Uterus (tissue), 4 donors: ENCODE measurements around the gene DSE. TPM values are rescaled to one million over a fixed set of nuclear protein-coding genes. Genes with fewer than 3 reads are reported as not detected.

Experiments used
- DNase-seq, 2 donors: peaks; one replicate each; pipeline ENCODE4 v3.0.0-alpha.2; 2019 to 2020
- H3K27ac ChIP-seq, 2 donors: fragments of 200-600 bp; sonication (generic); 1 replicate in 1 of 2; 2 replicates in 1 of 2; pipeline ENCODE4 v1.5.1; 2016 to 2018
- H3K27me3 ChIP-seq, 2 donors: fragments of 200-600 bp; sonication (generic); one replicate each; pipeline ENCODE4 v1.5.1; 2018 to 2019; ENCODE audit warnings: control low read depth in 1 of 2
- H3K36me3 ChIP-seq, 2 donors: fragments of 200-600 bp; sonication (generic); one replicate each; pipeline ENCODE4 v1.5.1; 2019; ENCODE audit warnings: control low read depth in 1 of 2
- H3K4me1 ChIP-seq, 2 donors: fragments of 200-600 bp; sonication (generic); one replicate each; pipeline ENCODE4 v1.5.1; 2018 to 2019; ENCODE audit warnings: control low read depth in 1 of 2
- H3K4me3 ChIP-seq, 2 donors: fragments of 200-600 bp; sonication (generic); 1 replicate in 1 of 2; 2 replicates in 1 of 2; pipeline ENCODE4 v1.5.1; 2018 to 2019; ENCODE audit warnings: mild to moderate bottlenecking in 1 of 2
- H3K9me3 ChIP-seq, 2 donors: fragments of 200-600 bp; sonication (generic); one replicate each; pipeline ENCODE4 v1.5.1; 2019; ENCODE audit warnings: control low read depth in 1 of 2
- CTCF ChIP-seq, 4 experiments: fragments of 200-600 bp in 2 of 4; fragments of 450-650 bp in 2 of 4; sonication (generic) in 2 of 4; IDR thresholded peaks; one replicate each; pipeline ENCODE4 v1.5.1; 2016 to 2019; ENCODE audit warnings: antibody characterized with exemption in 4 of 4, mild to moderate bottlenecking in 2 of 4, moderate library complexity in 1 of 4
- POLR2A ChIP-seq, 2 donors: fragments of 450-650 bp; IDR thresholded peaks; one replicate each; pipeline ENCODE4 v1.6.1; 2016; ENCODE audit warnings: antibody characterized with exemption in 2 of 2, mild to moderate bottlenecking in 1 of 2, moderate library complexity in 1 of 2
- intact Hi-C: fragments of 100-400 bp; cut with DNase I; formaldehyde crosslinking; loops from one replicate; pipeline ENCODE4 v1.15.1; 2023; ENCODE audit warnings: low total_unique reads
- total RNA-seq, 4 donors: library from RNA; depleted of rRNA in 3 of 4; stranded (reverse); fragments of >200 nt in 3 of 4; gene quantifications; one replicate each; pipeline versions ENCODE4 v1.1.0 to v1.2.4, GENCODE V29; 2014 to 2023
- donor health status: DM: yes; HTN: yes; CAD: no.

The DSE gene
- total RNA-seq, 4 donors from 2014 or later, result 21.3 to 84.0 (median 42.3) TPM

GRCh38 chr6:116362276-116362675 is 8.5 kb upstream of the DSE start:
- no peaks in the 10 kb centered on the region for H3K9me3 ChIP-seq

GRCh38 chr6:116363759-116364158 is 7.0 kb upstream of the DSE start:
- Histone ChIP-seq H3K4me3 (no peak overlapping the region), H3K36me3 (no peaks in the 10 kb centered on the region), H3K4me1 (no peaks in the 10 kb centered on the region), H3K27ac (no peak overlapping the region), H3K9me3 (no peaks in the 10 kb centered on the region), H3K27me3 (no peaks in the 10 kb centered on the region)
- TF ChIP-seq CTCF (IDR thresholded peaks at IDR 0.05) (no peak), POLR2A (IDR thresholded peaks at IDR 0.05) (no peak)
- intact Hi-C loops, result no loop called here
- DNase-seq, result no peak

More at GRCh38 chr6:116362276-116362675, 8.5 kb upstream of the DSE start:
- no peak for DNase-seq
- H3K4me1 ChIP-seq, result no peaks in the 10 kb centered on the region
- H3K4me3 ChIP-seq, result no peak overlapping the region
- intact Hi-C loops, result no loop called here
- TF ChIP-seq CTCF (IDR thresholded peaks at IDR 0.05) (no peak), POLR2A (IDR thresholded peaks at IDR 0.05) (no peak)
- H3K36me3 ChIP-seq, result no peaks in the 10 kb centered on the region
- H3K27ac ChIP-seq, result no peak overlapping the region
- no peaks in the 10 kb centered on the region for H3K27me3 ChIP-seq

GRCh38 chr6:116364321-116364720 is 6.4 kb upstream of the DSE start:
- H3K27me3 ChIP-seq, result no peaks in the 10 kb centered on the region
- H3K27ac ChIP-seq, result no peak overlapping the region
- H3K36me3 ChIP-seq, result no peaks in the 10 kb centered on the region
- no peaks in the 10 kb centered on the region for H3K9me3 ChIP-seq
- TF ChIP-seq POLR2A (IDR thresholded peaks at IDR 0.05) (no peak), CTCF (IDR thresholded peaks at IDR 0.05) (no peak)
- no peak overlapping the region for H3K4me3 ChIP-seq
- DNase-seq, result no peak
- no peaks in the 10 kb centered on the region for H3K4me1 ChIP-seq
- intact Hi-C loops, result no loop called here

- Histone ChIP-seq H3K9me3 (no peaks in the 10 kb centered on the region), H3K4me1 (no peaks in the 10 kb centered on the region), H3K4me3 (no peak overlapping the region), H3K36me3 (no peaks in the 10 kb centered on the region), H3K27ac (no peak overlapping the region), H3K27me3 (no peaks in the 10 kb centered on the region)
- no peak for DNase-seq
- intact Hi-C loops, result no loop called here
- no peak for TF ChIP-seq POLR2A (IDR thresholded peaks at IDR 0.05)
- no peak for TF ChIP-seq CTCF (IDR thresholded peaks at IDR 0.05)
Measured at GRCh38 chr6:116365743-116366142, 5.0 kb upstream of the DSE start.

GRCh38 chr6:116366740-116367275 is 3.9 kb upstream of the DSE start:
- no peak for DNase-seq
- Histone ChIP-seq H3K9me3 (no peaks in the 10 kb centered on the region), H3K27ac (no peak overlapping the region), H3K4me3 (no peak overlapping the region), H3K4me1 (no peaks in the 10 kb centered on the region), H3K27me3 (no peaks in the 10 kb centered on the region), H3K36me3 (no peaks in the 10 kb centered on the region)
- intact Hi-C loops, result no loop called here
- TF ChIP-seq CTCF (IDR thresholded peaks at IDR 0.05) (no peak), POLR2A (IDR thresholded peaks at IDR 0.05) (no peak)
